KOPT-K1 (cell line): Measurements from ENCODE around the gene EVA1B.
A peak's percentile ranks its signal among the peaks of the same experiment; 100 is the strongest.

Experiments used
- H3K27ac ChIP-seq: fragments of 200-600 bp; sonication (generic); 2 replicates; pipeline ENCODE4 v1.5.1; 2016; ENCODE audit warnings: antibody characterized with exemption, mild to moderate bottlenecking, low read depth, low read length; ENCODE audit not compliant: poor library complexity, severe bottlenecking
- H3K36me3 ChIP-seq: fragments of 200-600 bp; sonication (generic); 2 replicates; pipeline ENCODE4 v1.5.1; 2017; ENCODE audit warnings: antibody characterized with exemption, mild to moderate bottlenecking, low read length, moderate library complexity; ENCODE audit not compliant: insufficient read depth
- H3K9me3 ChIP-seq: fragments of 200-600 bp; sonication (generic); 2 replicates; pipeline ENCODE4 v1.5.1; 2017; ENCODE audit warnings: antibody characterized with exemption, low read length, mild to moderate bottlenecking; ENCODE audit not compliant: insufficient read depth, poor library complexity, severe bottlenecking

EVA1B gene

DNA sequence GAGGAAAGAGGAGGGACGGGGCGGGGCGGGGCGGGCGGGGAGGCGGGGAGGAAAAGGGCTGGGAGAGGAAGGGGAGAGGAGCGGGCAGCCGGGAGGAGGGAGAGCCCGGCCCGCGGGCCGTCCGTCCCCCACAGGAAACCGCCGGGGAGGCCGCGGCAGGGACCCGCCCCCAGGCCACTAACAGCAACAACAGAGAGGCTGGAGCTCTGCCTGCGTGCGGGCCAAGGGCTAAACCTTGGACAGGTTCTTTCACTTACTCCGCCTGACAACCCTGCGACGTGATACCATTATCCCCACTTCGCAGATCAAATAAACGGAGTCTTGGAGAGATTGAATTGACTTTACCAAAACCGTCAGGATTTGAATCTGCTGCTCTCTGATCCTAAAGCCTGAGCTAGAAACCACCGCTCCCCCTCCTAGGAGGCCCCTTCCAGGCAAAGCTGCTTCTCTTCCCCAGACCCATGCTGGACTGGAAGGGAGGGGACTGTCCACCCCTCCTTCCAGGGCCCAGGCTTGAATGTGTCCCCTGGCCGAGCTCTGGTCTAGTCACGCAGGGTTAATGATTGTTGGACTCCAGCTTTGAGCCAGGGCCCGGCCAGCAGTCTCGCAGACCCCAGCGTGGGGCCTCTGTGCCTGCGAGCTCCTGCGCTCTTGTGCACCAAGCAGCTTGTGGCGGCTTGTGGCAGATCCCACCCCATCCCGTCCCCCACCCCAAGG is at the start of gene EVA1B:
TSS of gene EVA1B (minus strand) at position 10 of the 717 bp plus-strand sequence. CDS start 608 bp downstream, outside the sequence.
- Histone ChIP-seq H3K27ac (peak within 1 kb of the TSS; percentile 1), H3K36me3 (no peaks in the 10 kb centered on the region), H3K9me3 (no peaks in the 10 kb centered on the region)

- H3K36me3 ChIP-seq, result peaks cover 4% of the 10 kb centered on the region; the same call in 1 of the 2 replicates
- no peaks in the 10 kb centered on the region for H3K9me3 ChIP-seq
- H3K27ac ChIP-seq, result no peak overlapping the region
These were observed 49.2 kb upstream of the EVA1B start for GRCh38 chr1:36372617-36373016.

DNA sequence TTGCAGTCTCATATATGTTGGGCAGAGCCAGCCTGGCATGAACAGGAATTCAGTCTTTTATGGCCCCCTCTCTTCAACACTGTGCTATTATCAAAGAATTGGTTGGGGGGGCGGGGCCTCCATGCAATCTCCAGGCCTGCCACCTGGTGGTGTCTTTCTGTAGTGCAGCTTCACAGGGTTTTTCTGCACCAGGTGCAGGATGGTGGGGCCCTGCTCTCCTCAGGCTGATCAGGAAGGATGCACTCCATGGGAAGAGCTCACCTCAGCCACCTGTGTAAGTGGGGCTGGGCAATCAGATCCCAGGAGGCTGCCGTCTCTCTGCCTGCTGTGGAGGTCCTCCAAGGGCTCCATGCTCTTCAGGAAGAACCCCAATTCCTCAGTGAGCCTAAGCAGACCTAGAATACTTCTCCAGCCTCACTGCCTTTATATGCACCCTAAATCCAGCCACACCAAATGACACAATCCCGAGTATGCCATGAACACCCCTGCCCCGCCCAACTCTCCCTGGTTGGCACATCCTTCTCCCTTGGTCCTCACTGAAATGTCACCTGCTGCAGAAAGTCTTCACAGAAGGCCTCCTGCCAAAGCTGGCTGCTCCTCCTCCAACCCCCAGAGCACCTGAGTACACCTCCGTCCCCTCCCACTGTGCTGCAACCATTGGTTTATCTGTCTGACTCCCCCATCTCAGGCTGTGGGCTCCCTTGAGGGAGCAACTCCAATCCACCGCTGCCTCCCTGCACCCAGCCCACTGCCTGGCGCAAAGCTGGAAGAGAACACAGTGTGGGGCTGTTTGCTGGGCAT is 45.8 kb upstream of the EVA1B start:
- H3K36me3 ChIP-seq, result peaks cover 4% of the 10 kb centered on the region; the same call in 1 of the 2 replicates
- peak overlapping the region; percentile 1 for H3K27ac ChIP-seq

DNA sequence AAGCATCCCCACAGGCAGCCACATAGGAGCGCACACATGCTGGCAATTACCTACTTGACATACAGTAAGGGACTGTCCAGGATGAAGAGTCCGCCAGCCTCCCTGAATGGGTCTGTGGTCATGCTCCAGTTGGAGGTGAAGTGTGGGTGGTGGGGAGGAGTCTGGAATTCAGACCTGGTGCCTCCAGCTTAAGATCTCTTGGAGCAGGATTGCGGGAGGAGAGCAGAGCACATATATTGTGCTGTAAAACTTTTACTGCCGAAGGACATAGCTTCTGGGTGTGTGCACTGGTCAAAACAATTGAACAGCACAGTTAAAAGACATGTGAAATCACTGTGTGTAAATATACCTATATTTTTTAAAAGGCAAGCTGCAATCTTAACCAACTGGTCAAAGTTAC is 44.4 kb upstream of the EVA1B start:
- Histone ChIP-seq H3K36me3 (peaks cover 5% of the 10 kb centered on the region; the same call in 1 of the 2 replicates), H3K27ac (no peak overlapping the region), H3K9me3 (no peaks in the 10 kb centered on the region)

More for the DNA sequence above, 45.8 kb upstream of the EVA1B start:
- H3K9me3 ChIP-seq, result no peaks in the 10 kb centered on the region

DNA sequence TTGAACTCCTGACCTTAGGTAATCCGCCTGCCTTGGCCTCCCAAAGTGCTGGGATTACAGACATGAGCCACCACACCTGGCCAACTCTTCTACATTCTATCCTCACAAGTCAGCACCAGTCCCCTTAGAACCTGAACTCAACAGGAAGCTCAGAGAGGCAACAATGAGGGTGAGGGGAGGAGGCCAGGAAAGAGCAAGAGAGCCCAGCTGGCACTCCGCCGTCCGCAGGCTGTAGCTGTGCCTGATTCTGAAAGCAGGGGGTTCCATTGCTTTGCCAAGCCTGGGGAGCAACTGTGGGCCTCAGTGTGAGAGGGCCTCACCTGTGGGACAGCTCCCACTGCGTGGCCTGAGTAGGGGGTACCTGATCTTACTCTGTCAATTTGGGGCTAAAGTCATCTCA is 43.6 kb upstream of the EVA1B start:
- Histone ChIP-seq H3K9me3 (no peaks in the 10 kb centered on the region), H3K27ac (no peak overlapping the region), H3K36me3 (peaks cover 10% of the 10 kb centered on the region; the same call in 1 of the 2 replicates)

- peak overlapping the region; percentile 32 for H3K27ac ChIP-seq
- H3K36me3 ChIP-seq, result peaks cover 11% of the 10 kb centered on the region; the same call in 1 of the 2 replicates
- H3K9me3 ChIP-seq, result no peaks in the 10 kb centered on the region
These were observed 42.7 kb upstream of the EVA1B start for GRCh38 chr1:36366091-36366661.

DNA sequence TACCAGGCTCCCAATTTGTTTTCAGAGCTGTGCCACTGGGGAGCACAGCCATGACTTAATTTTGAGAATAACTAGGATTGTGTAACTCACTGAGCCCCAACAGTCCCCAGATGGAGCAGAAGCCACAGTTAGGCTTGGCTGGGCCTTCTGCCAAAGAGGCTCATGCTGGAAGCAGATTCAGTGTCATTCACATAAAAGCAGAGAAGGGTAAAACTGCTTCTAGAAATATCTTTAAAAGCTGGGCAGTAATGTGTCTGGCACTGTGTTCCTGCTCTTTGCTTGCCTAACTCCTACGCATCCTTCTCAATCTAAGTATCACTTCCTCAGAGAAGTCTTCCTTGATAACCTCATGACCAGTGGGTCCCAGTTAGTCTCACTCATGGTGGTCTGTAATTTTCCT is 41.9 kb upstream of the EVA1B start:
- Histone ChIP-seq H3K27ac (no peak overlapping the region), H3K9me3 (no peaks in the 10 kb centered on the region), H3K36me3 (peaks cover 11% of the 10 kb centered on the region; the same call in 1 of the 2 replicates)

DNA sequence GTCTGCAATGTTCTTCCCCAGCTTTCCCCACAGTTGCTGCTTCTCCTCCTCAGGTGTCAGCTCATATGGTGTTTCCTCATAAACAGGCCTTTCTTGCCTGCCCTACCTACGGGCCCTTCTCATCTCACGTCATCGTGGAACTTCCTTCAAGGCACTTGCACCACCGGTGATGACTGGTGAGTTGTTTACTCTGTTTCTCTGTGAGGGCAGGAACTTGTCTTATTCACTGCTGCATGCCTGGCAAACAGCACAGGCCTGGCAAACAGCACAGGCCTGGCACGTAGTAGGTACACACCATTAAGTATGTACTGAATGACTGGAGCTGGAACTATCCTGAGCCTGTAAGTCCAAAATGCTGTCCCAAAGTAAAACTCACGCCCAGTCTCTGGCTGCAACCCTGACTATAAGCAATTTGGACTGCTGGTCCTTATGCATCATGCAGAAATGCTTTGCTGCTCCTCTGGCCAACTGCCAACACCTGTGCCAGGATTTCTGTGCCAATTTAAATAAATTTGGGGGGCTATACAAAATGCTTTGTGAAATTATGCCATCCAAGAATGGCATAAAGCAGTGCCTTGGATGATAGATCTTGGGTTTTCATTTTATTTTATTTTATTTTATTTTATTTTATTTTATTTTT is 36.6 kb upstream of the EVA1B start:
- H3K36me3 ChIP-seq, result peaks cover 41% of the 10 kb centered on the region
- no peak overlapping the region for H3K27ac ChIP-seq
- H3K9me3 ChIP-seq, result no peaks in the 10 kb centered on the region

DNA sequence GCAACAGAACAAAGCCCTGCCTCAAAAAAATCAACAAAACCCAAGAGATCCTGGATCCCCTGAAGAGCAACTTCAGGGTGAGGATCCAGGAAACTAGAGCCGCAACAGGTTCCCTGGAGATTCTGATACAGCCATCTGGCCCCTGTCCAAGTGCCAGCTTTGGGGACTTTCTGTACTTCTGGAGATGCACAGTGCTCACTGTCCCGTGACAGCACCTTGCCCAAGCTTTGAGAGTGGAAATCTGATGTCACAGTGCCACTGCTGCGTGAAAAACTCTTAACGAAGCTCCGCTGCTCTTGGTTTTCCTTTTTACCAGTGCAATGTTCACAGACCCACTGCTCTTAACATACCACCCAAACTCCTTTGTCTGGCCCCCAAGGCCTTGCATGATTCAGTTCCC is 35.9 kb upstream of the EVA1B start:
- Histone ChIP-seq H3K36me3 (peaks cover 47% of the 10 kb centered on the region), H3K9me3 (no peaks in the 10 kb centered on the region), H3K27ac (no peak overlapping the region)

GRCh38 chr1:36358514-36359084 is 35.2 kb upstream of the EVA1B start:
- Histone ChIP-seq H3K27ac (no peak overlapping the region), H3K9me3 (no peaks in the 10 kb centered on the region), H3K36me3 (peaks cover 55% of the 10 kb centered on the region)

DNA sequence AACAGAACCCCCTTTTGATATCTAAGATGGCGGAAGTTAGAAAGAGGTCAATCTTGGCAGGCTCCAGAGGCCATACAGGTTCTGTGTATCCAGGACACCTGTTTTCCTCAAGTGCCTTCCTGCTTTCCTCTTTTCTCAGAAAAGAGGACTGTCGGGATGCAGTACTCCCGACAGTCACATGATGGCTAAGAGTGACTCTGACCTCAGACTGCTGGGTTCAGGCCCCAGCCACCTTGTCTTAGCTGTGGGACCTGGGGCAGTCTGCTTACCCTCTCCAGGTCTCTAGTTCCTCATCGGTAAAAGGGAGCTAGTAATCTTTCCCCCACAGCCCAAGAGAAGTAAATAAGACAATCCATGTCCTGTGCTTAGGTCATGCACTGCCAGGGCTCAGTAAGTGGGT is 32.4 kb upstream of the EVA1B start:
- no peaks in the 10 kb centered on the region for H3K9me3 ChIP-seq
- no peak overlapping the region for H3K27ac ChIP-seq
- peaks cover 51% of the 10 kb centered on the region for H3K36me3 ChIP-seq

DNA sequence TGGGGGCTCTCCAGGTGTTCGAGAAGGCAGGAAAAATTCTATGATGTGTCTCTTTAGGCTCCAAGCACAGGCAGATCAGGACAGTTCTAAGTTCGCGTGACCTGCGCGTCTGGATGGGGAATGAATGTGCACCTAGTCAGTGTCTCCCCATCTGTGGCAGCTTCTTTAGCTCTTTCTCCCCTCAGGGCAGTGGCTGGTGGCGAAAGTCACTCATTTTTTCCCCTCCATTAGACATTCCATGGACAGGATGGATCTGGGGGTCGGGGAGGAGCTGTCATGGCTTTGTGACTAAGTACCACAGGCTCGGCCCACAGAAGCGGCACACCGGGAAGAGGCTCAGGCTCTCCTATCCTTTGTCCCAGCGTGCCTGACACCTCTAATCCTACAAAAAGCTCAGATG is 31.0 kb upstream of the EVA1B start:
- no peaks in the 10 kb centered on the region for H3K9me3 ChIP-seq
- H3K36me3 ChIP-seq, result peaks cover 45% of the 10 kb centered on the region

GRCh38 chr1:36352910-36353878 is 29.7 kb upstream of the EVA1B start:
- no peaks in the 10 kb centered on the region for H3K9me3 ChIP-seq
- H3K36me3 ChIP-seq, result peaks cover 50% of the 10 kb centered on the region
- no peak overlapping the region for H3K27ac ChIP-seq

More for the DNA sequence above, 31.0 kb upstream of the EVA1B start:
- no peak overlapping the region for H3K27ac ChIP-seq
